Measurements from ENCODE around the gene CDK19. TPM values are rescaled to one million over a fixed set of nuclear protein-coding genes. Genes with fewer than 3 reads are reported as not detected.
"Not testable (repeated sequence)": the region's sequence is repeated elsewhere in the genome, so short reads cannot be mapped to it uniquely, and the experiment has no call there.

The CDK19 gene
- total RNA-seq, 4 donors from 2014 or later: 7.8 to 15.0 (median 9.8) TPM

- ATAC-seq (ENCODE audit: low FRiP score): no peak
- no peak for TF ChIP-seq CTCF (IDR thresholded peaks at IDR 0.05)
- DNase-seq (ENCODE audit: low spot score): no peak
Measured at GRCh38 chr6:110760589-110760988, 54.7 kb downstream of the CDK19 start.

- ATAC-seq (ENCODE audit: low FRiP score); DNase-seq (ENCODE audit: low spot score): not testable (repeated sequence)
Measured at GRCh38 chr6:110760098-110760497, 55.2 kb downstream of the CDK19 start.

- ATAC-seq (ENCODE audit: low FRiP score) (no peak), DNase-seq (ENCODE audit: low spot score) (no peak)
- no peak for TF ChIP-seq CTCF (IDR thresholded peaks at IDR 0.05)
Measured at GRCh38 chr6:110757926-110758325, 57.3 kb downstream of the CDK19 start.

- ATAC-seq (ENCODE audit: low FRiP score) (no peak), DNase-seq (ENCODE audit: low spot score) (no peak)
- TF ChIP-seq CTCF (IDR thresholded peaks at IDR 0.05): no peak
Measured at GRCh38 chr6:110756817-110757216, 58.5 kb downstream of the CDK19 start.

- TF ChIP-seq CTCF (IDR thresholded peaks at IDR 0.05): no peak
- ATAC-seq (ENCODE audit: low FRiP score) (no peak), DNase-seq (ENCODE audit: low spot score) (no peak)
Measured at GRCh38 chr6:110755411-110755834, 59.8 kb downstream of the CDK19 start.

- ATAC-seq (ENCODE audit: low FRiP score); DNase-seq (ENCODE audit: low spot score): not testable (repeated sequence)
Measured at GRCh38 chr6:110753936-110754668, 61.2 kb downstream of the CDK19 start.

GRCh38 chr6:110748453-110748852, 66.8 kb downstream of the CDK19 start:
- DNase-seq (ENCODE audit: low spot score) (no peak), ATAC-seq (ENCODE audit: low FRiP score) (no peak)
- no peak for TF ChIP-seq CTCF (IDR thresholded peaks at IDR 0.05)

- DNase-seq (ENCODE audit: low spot score) (no peak), ATAC-seq (ENCODE audit: low FRiP score) (no peak)
- no peak for TF ChIP-seq CTCF (IDR thresholded peaks at IDR 0.05)
Measured at GRCh38 chr6:110746680-110747079, 68.6 kb downstream of the CDK19 start.
